Measurements from ENCODE around the gene TIAM2. TPM values are rescaled to one million over a fixed set of nuclear protein-coding genes. Genes with fewer than 3 reads are reported as not detected.

TIAM2 gene
- total RNA-seq, 2 experiments from 2014 or later: 2.5 to 3.8 TPM

DNA sequence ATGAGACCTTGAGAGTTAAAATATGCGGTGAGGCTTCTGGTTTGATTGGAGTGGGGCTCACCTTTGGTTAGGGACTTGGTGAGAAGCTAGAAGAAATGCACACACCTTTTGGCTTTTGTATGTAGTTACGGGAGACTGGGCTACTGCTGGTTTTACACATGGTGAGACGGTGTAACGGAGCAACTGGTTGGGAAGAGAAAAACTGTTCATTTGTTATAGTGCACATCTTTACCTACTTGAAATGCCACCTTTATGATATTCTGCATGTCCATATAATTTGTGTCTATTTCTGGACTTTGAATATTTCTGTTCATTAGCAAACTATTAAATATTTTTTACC is 31.6 kb downstream of the TIAM2 start:
- Mint-ChIP-seq H3K9me3 (no peaks in the 10 kb centered on the region), H3K27me3 (peaks cover 11% of the 10 kb centered on the region), H3K36me3 (no peaks in the 10 kb centered on the region), H3K27ac (no peak overlapping the region), H3K4me1 (no peaks in the 10 kb centered on the region), H3K4me3 (no peak overlapping the region)
- no peak for DNase-seq

DNA sequence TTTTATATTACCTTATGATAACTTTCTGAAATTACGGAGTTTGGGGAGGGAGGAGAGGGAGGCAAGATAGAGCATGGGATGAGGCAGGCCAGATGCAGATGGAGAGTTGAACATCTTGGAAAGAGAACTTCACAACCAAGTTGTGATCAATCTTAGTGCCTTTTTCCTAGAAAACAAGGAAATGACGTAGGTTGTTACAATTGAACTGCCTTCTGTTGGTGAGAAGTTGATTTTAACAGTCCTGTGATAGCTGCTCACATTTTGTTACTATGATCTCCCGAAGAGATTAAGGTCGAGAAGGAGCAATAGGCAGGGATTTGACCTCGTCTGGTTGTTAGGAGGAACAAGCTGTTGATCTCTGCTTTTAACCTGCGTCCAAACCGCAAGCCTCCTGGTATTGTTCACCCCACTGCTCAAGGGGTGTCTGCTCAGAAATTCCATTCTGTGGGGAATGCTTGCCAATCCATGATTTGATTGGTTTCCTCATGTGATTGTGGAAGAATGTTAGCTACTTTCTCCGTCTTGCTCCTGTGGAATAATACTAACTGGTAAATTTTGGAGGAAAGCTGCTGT is 35.1 kb downstream of the TIAM2 start:
- Mint-ChIP-seq H3K27me3 (peaks cover 17% of the 10 kb centered on the region), H3K36me3 (no peaks in the 10 kb centered on the region), H3K4me1 (no peaks in the 10 kb centered on the region), H3K4me3 (no peak overlapping the region), H3K27ac (no peak overlapping the region), H3K9me3 (no peaks in the 10 kb centered on the region)
- no peak for DNase-seq

DNA sequence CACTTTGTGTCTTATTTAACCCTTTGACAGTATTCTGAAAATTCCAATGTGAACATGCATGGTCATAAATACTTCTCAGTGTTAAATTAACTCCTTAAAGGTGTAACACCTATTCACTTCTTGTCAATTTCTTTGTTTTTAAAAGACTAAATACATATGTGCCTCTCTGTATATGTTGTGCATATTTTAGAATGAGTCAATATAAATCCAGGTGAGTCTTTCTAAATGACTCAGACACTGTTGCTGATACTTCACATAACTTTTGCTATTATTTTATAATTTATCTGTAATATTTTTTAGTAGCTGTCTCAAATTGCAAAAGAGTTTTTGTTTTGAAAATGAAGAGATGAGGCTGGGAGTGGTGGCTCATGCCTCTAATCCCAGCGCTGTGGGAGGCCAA is 36.0 kb downstream of the TIAM2 start:
- H3K27ac Mint-ChIP-seq: no peak overlapping the region
- no peaks in the 10 kb centered on the region for H3K9me3 Mint-ChIP-seq
- H3K36me3 Mint-ChIP-seq: no peaks in the 10 kb centered on the region
- no peaks in the 10 kb centered on the region for H3K4me1 Mint-ChIP-seq
- H3K27me3 Mint-ChIP-seq: peaks cover 19% of the 10 kb centered on the region
- no peak overlapping the region for H3K4me3 Mint-ChIP-seq
- DNase-seq: no peak

DNA sequence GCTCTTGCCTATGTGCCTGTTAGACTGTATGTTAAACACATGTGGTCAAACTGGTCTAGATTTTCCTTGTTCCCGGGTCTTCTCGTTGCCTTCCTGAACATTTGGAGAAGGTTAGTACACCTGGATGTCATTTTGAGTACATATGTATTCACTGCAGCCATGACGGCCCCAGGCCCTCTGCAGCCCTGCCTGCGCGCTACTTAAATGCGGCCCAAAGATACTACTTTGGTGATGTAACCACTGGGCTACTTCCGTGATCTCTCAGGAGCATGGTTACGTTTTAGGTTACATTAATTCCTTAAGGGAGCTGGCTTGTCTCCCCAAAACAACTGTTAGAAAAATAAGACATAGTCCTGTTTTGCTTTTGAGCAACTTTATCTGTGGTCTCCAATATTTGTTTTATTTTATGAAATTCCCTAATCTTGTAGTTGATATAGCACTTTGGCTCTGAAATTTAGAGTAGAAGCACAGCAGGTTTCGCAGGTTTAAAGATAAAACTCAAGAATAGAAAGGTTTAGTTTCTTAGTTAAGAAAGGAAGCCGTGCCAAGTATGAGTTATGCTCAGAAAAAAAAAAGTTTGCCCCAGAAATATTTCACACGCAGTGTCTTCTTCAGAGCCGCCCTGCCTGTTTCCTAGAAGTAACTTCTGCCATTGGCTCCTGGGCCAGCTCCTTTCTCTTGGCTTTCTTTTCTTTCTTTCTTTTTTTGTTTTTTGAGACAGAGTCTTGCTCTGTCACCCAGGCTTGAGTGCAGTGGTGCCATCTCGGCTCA is 38.1 kb downstream of the TIAM2 start:
- H3K27me3 Mint-ChIP-seq: peaks cover 23% of the 10 kb centered on the region
- no peaks in the 10 kb centered on the region for H3K4me1 Mint-ChIP-seq
- H3K9me3 Mint-ChIP-seq: no peaks in the 10 kb centered on the region
- H3K4me3 Mint-ChIP-seq: no peak overlapping the region
- DNase-seq: no peak
- H3K36me3 Mint-ChIP-seq: no peaks in the 10 kb centered on the region
- no peak overlapping the region for H3K27ac Mint-ChIP-seq

DNA sequence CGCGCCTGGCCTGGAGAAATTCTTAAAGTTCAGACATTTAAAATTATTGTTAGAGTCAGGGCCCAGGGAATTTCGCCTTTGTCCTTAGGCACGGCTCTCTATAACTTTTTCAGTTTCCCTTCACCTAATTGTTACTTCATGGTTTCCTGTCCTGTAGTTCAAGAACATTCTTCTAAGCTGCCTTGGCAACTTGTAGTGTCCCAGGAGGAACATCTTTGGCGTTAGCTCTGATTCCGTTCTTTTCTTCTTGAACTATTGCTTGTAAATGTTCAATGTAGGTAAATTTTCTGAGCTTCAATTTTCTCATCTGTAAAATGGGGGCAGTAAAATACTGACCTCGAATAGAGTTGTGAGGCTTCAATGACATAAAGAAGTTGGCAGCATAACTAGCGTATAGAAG is 41.8 kb downstream of the TIAM2 start:
- H3K27me3 Mint-ChIP-seq: peaks cover 16% of the 10 kb centered on the region
- no peak overlapping the region for H3K27ac Mint-ChIP-seq
- H3K9me3 Mint-ChIP-seq: no peaks in the 10 kb centered on the region
- DNase-seq: no peak
- H3K4me1 Mint-ChIP-seq: no peaks in the 10 kb centered on the region
- no peak overlapping the region for H3K4me3 Mint-ChIP-seq
- no peaks in the 10 kb centered on the region for H3K36me3 Mint-ChIP-seq

DNA sequence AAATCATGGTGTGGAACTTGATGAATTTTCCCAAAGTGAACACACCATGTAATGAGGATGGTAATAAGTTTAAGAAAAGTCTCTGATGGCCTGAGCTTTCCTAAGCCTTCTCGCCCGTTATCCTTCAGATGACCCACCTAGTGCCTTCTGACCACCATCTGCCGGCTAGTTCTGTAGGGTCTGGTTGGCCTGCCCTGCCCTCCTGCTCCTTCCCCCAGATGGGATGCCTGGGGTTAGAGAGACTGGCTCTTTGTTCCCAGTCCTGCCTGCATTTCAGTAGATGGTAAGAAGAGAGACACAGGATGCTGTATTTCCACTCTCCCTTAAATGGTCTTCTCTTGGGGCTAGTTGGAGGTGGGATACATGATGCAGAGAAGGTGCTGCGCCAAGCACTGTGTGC is 43.0 kb downstream of the TIAM2 start:
- no peak for DNase-seq
- Mint-ChIP-seq H3K27me3 (peaks cover 16% of the 10 kb centered on the region), H3K9me3 (no peaks in the 10 kb centered on the region), H3K4me3 (no peak overlapping the region), H3K4me1 (no peaks in the 10 kb centered on the region), H3K27ac (no peak overlapping the region), H3K36me3 (no peaks in the 10 kb centered on the region)

DNA sequence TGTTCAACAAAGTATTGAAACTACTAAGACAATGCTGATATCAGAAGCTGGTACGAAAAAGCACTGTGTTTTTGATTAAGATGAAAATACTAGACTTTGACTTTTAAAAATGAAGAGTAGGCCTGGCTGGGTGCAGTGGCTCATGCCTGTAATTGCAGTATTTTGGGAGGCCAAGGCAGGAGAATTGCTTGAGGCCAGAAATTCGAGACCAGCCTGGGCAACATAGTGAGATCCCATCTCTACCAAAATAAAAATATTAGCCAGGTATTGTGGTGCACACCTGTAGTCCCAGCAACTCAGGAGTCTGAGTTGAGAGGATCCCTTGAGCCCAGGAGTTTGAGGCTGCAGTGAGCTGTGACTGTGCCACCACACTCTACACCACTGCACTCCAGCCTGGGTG is 43.4 kb downstream of the TIAM2 start:
- Mint-ChIP-seq H3K27me3 (peaks cover 16% of the 10 kb centered on the region), H3K4me3 (no peak overlapping the region), H3K27ac (no peak overlapping the region), H3K9me3 (no peaks in the 10 kb centered on the region), H3K36me3 (no peaks in the 10 kb centered on the region), H3K4me1 (no peaks in the 10 kb centered on the region)
- DNase-seq: no peak

DNA sequence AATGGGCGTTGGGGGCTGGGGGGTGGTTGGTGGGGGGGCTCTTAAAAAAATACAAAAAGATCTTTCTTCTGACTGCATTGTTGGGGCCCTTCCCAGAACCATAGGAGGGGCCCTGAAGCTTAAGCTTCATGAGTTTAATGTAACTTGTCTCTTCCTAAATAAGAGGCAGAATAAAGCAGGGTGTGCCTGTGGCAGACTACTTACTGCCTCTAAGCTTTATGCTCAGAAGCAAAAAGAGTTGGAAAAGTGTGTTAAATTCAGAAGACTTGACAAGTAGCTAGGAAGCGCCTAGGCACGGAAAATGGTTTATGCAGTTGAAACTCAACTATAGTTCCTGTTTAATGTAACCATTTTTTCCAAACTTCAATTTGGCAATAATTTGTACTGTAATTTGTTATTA is 44.5 kb downstream of the TIAM2 start:
- peaks cover 17% of the 10 kb centered on the region for H3K27me3 Mint-ChIP-seq
- H3K9me3 Mint-ChIP-seq: no peaks in the 10 kb centered on the region
- H3K4me1 Mint-ChIP-seq: no peaks in the 10 kb centered on the region
- no peak overlapping the region for H3K27ac Mint-ChIP-seq
- no peak overlapping the region for H3K4me3 Mint-ChIP-seq
- H3K36me3 Mint-ChIP-seq: no peaks in the 10 kb centered on the region
- DNase-seq: no peak

DNA sequence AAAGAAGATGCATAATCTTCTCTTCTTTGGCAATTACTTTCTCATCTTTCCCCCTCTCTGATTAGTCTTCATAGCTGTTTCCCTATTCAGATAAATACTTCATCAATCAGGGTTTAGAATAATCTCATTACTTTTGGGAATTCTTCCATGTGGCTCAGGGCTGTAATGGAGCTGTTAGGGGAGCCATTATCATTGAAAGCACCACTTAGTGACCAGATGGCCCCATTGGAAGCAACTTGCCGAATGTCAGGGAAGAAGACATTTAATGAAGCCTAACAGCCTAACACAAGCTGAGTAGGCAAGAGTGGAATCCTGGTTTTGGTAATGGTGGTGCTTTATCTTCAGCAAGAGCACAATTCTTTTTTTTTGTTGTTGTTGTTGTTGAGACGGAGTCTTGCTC is 45.0 kb downstream of the TIAM2 start:
- Mint-ChIP-seq H3K4me1 (peaks cover 2% of the 10 kb centered on the region), H3K36me3 (no peaks in the 10 kb centered on the region), H3K27ac (no peak overlapping the region), H3K4me3 (no peak overlapping the region), H3K9me3 (no peaks in the 10 kb centered on the region), H3K27me3 (peaks cover 21% of the 10 kb centered on the region)
- no peak for DNase-seq

DNA sequence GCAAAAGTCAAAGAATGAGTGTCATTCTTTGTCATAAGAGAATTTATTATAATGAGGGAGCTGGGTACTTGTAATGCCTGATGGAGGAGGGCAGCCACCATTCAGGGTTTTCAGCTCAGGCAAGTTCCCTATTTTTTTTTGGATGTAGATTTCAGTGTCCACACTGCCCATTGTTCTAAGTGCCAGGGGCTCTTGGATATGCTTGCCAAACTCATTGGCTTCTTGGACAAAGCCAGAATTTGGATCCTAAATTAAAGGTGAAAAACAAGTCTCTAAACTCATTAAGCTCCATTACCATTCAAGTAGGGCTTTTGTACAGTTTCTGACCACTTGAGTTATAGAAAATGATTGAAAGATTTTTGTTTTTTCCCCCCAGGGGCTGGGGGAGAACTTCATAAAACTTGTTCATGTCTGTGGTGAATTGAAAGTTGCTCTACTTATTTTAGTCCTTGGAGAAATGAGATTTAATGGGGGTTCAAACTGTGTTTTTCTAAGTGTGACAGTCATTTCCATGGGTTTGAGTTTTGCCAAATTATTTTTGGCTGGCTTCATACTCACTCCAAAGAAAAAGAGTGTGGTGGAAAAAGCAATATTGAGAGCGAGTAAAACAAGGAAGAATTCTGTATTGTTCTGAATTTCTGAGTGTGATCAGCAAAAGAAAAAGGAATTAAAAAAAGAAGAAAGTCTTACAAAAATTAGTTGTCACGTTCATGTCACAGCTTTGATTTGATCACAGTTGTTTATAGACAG is 46.0 kb downstream of the TIAM2 start:
- Mint-ChIP-seq H3K4me3 (no peak overlapping the region), H3K36me3 (no peaks in the 10 kb centered on the region), H3K27ac (no peak overlapping the region), H3K27me3 (peaks cover 15% of the 10 kb centered on the region), H3K9me3 (no peaks in the 10 kb centered on the region), H3K4me1 (peaks cover 2% of the 10 kb centered on the region)
- DNase-seq: no peak

DNA sequence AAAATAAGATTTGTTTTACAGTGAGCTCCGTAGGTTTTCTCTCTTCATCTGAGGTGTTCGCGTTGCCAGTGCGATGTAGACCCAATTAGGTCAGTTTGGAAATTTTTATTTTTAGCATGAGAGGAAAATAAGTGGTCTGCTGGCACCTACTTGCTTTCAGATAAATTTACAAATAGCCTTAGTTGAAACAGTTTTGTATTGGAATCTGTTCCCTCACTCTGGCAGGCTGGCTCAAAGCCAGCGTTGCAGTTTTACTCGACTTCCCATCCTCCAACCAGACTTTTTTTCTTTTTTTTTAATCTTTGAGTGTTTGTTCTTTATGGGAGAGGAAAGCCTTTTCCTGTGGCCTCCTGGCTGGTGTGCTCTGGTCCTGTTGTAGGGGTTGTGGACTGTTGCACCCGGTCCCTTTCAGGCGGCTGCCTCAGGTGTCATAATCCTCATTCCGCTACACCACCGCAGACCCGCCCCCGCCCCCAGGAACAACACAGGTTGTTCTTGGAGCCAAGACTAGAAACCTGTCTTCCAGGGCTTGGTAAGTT is 46.7 kb downstream of the TIAM2 start:
- Mint-ChIP-seq H3K36me3 (no peaks in the 10 kb centered on the region), H3K4me1 (peaks cover 2% of the 10 kb centered on the region), H3K27ac (no peak overlapping the region), H3K4me3 (no peak overlapping the region), H3K9me3 (no peaks in the 10 kb centered on the region), H3K27me3 (peaks cover 18% of the 10 kb centered on the region)
- no peak for DNase-seq

DNA sequence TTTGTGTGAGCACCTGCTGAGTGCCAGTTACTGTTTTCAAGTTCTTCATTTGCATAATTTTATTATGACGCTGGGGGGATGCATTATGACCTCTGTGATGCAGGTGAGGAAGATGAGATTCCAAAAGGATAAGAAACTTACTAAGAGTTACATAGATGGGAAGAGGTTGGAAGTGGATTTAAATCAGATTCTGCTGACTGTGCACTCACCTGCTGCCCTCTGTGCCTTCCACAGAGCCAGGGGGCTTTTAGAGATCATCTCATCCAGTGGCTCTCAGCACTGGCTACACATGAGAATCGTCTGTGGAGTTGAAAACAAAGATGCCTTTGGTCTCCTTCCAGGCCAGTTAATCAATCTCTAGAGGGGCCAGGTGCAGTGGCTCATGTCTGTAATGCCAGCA is 47.9 kb downstream of the TIAM2 start:
- H3K27me3 Mint-ChIP-seq: peaks cover 22% of the 10 kb centered on the region
- DNase-seq: no peak
- H3K9me3 Mint-ChIP-seq: no peaks in the 10 kb centered on the region
- no peak overlapping the region for H3K4me3 Mint-ChIP-seq
- H3K27ac Mint-ChIP-seq: no peak overlapping the region
- H3K4me1 Mint-ChIP-seq: peaks cover 2% of the 10 kb centered on the region
- H3K36me3 Mint-ChIP-seq: no peaks in the 10 kb centered on the region

DNA sequence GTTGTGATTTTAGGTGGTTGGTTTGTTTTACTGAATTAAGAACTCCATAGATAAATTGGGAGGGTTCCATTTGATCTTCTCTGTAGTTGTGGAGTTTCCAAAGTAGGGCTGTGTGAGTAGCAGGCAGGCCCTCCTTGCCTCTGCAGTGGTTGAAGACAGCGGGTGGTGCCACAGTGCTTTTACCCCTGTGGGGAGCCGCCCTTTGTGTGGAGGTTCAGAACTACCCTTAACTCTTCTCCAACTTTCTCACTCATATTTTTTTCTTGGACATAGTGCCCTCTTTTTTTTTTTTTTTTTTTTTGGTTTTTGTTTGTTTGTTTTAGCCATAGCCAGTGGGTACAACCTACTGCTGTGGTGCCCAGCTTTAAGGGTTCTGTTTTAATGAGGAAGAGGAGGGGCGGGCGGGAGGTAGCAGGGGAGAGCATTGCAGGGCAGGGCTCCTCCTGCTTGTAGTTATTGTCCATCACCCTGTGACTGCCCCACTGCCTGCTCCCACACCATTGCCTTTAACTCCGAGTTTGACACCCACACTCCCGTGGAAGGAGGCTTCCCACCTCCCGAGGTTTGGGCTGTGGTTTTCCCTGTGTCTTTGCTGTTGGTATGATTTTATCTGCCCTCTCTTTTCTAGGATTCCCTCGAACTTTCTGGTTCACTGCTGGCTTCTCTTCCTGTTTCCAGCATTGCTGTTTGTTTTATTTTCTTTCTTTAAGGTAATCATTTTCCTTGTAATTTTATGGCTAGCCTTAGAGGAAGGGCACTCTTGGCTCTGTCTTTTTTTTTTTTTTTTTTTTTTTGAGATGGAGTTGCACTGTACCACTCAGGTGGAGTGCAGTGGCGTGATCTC is 50.7 kb downstream of the TIAM2 start:
- Mint-ChIP-seq H3K4me3 (no peak overlapping the region), H3K27me3 (peaks cover 25% of the 10 kb centered on the region), H3K4me1 (peaks cover 14% of the 10 kb centered on the region), H3K36me3 (peaks cover 4% of the 10 kb centered on the region), H3K27ac (peak overlapping the region; percentile 42), H3K9me3 (peaks cover 7% of the 10 kb centered on the region)
- no peak for DNase-seq

DNA sequence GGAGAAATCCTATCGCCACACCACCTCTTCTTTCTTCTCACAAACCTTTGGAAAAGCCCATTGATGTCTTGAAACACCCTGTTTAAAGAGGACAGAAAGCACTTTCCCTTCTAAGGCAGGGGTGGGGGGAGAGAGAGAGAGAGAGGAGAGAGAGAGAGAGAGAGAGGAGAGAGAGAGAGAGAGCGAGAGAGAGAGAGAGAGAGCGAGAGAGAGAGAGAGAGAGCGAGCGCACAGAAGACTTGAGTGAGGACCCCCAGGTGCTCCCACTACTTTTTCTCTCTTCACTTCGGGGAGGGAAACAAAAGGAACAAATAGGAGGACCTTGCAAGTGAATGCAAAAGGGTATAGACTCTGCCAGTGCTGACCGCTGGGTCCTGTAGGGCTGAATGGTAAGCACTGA is 52.4 kb downstream of the TIAM2 start:
- peaks cover 9% of the 10 kb centered on the region for H3K9me3 Mint-ChIP-seq
- H3K4me1 Mint-ChIP-seq: peaks cover 21% of the 10 kb centered on the region
- peaks cover 6% of the 10 kb centered on the region for H3K36me3 Mint-ChIP-seq

DNA sequence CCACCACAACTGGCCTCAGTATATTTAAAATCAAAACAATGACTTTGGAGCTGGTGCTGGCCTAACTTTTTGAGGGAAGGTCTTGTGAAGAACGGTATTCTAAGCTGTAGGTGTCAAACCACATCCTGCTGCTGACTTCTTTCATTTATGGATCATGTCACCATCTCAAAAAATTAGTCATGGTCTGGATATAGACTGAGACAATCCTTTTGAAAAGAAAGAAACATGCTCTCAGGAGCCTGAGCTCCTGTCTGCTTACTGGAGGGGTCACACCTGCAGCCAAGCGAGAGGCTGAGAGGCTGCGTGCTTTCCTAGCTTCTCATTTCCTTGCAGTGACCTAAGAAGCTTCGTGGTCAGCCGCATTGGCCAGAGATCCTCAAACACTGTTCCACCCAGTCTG is 55.2 kb downstream of the TIAM2 start:
- Mint-ChIP-seq H3K4me3 (no peak overlapping the region), H3K4me1 (peaks cover 20% of the 10 kb centered on the region), H3K27me3 (peaks cover 14% of the 10 kb centered on the region), H3K9me3 (peaks cover 9% of the 10 kb centered on the region), H3K36me3 (peaks cover 6% of the 10 kb centered on the region), H3K27ac (peak overlapping the region; percentile 88)
- DNase-seq: peak; percentile 53

More for the DNA sequence above, 52.4 kb downstream of the TIAM2 start:
- Mint-ChIP-seq H3K27ac (no peak overlapping the region), H3K4me3 (no peak overlapping the region), H3K27me3 (peaks cover 25% of the 10 kb centered on the region)
- no peak for DNase-seq
